IPS DF 6.9 (cell line): ENCODE data around the gene MYDGF.

ENCODE experiments used
- DNase-seq: peaks from one replicate; pipeline ENCODE4 v3.0.0-alpha.2; 2013; ENCODE audit warnings: low read depth, low spot score
- H3K27ac ChIP-seq: one replicate; pipeline ENCODE4 v1.5.1; 2013; ENCODE audit warnings: low read length, control low read depth
- H3K27me3 ChIP-seq: 2 replicates; pipeline ENCODE4 v1.6.1; 2013; ENCODE audit warnings: mild to moderate bottlenecking, low read length; ENCODE audit not compliant: control insufficient read depth, insufficient read depth
- H3K36me3 ChIP-seq: 2 replicates; pipeline ENCODE4 v1.6.1; 2013; ENCODE audit warnings: low read length; ENCODE audit not compliant: control insufficient read depth, insufficient read depth
- H3K4me1 ChIP-seq: 2 replicates; pipeline ENCODE4 v1.6.1; 2013; ENCODE audit warnings: low read length; ENCODE audit not compliant: control insufficient read depth, insufficient read depth
- H3K4me3 ChIP-seq: 2 replicates; pipeline ENCODE4 v1.5.1; 2013; ENCODE audit warnings: mild to moderate bottlenecking, low read length
- H3K9me3 ChIP-seq: 2 replicates; pipeline ENCODE4 v1.6.1; 2013; ENCODE audit warnings: low read length, inconsistent platforms; ENCODE audit not compliant: control insufficient read depth, insufficient read depth
- WGBS: extraction: QIAGEN DNeasy Blood & Tissue Kit; methylation state at CpG from one replicate; pipeline ENCODE4 v1.1.7; 2013; ENCODE audit warnings: mixed read lengths, missing lambda C conversion rate; ENCODE audit not compliant: insufficient read length, insufficient coverage; 5-methylcytosine and 5-hydroxymethylcytosine counted together

Gene MYDGF

GRCh38 chr19:4699826-4700692 is 29.9 kb upstream of the MYDGF start:
- Histone ChIP-seq H3K9me3 (no peaks in the 10 kb centered on the region), H3K27me3 (no peaks in the 10 kb centered on the region), H3K4me1 (no peaks in the 10 kb centered on the region), H3K27ac (no peak overlapping the region), H3K4me3 (no peak overlapping the region), H3K36me3 (peaks cover 38% of the 10 kb centered on the region)
- DNase-seq = no peak
- WGBS = no CpG with 5 or more reads among the region's 33 CpGs

DNA sequence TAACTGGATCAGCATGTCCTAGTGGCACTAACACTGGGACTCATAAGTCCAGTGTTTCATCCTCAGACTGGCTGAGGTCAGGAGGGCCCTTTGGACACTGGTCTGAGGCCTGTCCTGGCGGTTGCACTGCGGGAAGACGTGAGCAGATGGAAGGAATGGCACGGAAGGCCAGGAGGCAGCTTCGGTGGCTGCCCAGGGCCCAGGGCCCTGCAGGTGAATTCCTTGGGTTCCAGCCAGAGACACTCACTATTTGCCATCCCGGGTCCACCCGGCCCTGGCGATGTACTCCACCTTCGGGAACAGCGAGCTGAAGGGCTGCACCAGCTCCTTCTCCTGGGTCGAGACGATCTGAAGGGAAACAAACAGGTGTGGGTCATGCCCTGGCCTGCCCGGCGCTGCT is 27.2 kb upstream of the MYDGF start:
- Histone ChIP-seq H3K27ac (no peak overlapping the region), H3K9me3 (no peaks in the 10 kb centered on the region), H3K27me3 (no peaks in the 10 kb centered on the region), H3K36me3 (peaks cover 56% of the 10 kb centered on the region), H3K4me3 (no peak overlapping the region), H3K4me1 (no peaks in the 10 kb centered on the region)
- no peak for DNase-seq
- WGBS = no CpG with 5 or more reads among the region's 14 CpGs

DNA sequence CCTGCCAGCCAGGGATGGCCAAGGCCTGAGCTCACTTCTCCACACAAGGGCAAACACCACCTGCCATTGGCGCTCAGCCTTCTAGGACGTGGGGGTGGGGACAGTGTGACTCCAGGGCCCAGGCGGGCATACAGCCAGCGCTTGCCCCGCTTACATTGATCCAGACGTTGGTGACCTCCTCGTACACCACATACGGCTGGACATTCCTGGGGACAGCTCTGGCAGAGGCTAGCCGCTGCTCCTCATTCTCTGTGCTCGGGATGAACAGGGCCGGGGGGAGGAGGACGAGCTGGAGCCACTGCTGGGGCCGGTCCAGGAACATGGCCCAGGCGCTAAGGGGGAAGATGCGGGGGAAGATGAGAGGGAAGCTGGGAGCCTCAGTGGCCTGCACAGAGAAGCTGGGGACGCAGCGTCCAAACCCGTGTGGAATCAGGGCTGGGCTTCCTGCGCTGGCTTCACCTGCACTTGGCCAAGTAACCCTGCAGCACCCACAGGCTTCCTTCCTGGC is 25.1 kb upstream of the MYDGF start:
- H3K27ac ChIP-seq = no peak overlapping the region
- H3K4me3 ChIP-seq = no peak overlapping the region
- H3K36me3 ChIP-seq = peaks cover 48% of the 10 kb centered on the region
- H3K4me1 ChIP-seq = no peaks in the 10 kb centered on the region
- no peaks in the 10 kb centered on the region for H3K27me3 ChIP-seq
- no peaks in the 10 kb centered on the region for H3K9me3 ChIP-seq
- no CpG with 5 or more reads among the region's 19 CpGs for WGBS
- no peak for DNase-seq

- Histone ChIP-seq H3K4me1 (no peaks in the 10 kb centered on the region), H3K4me3 (no peak overlapping the region), H3K27me3 (no peaks in the 10 kb centered on the region), H3K36me3 (peaks cover 49% of the 10 kb centered on the region), H3K27ac (no peak overlapping the region), H3K9me3 (no peaks in the 10 kb centered on the region)
- WGBS = no CpG with 5 or more reads among the region's 22 CpGs
- no peak for DNase-seq
These were observed 24.3 kb upstream of the MYDGF start for GRCh38 chr19:4694211-4694987.

DNA sequence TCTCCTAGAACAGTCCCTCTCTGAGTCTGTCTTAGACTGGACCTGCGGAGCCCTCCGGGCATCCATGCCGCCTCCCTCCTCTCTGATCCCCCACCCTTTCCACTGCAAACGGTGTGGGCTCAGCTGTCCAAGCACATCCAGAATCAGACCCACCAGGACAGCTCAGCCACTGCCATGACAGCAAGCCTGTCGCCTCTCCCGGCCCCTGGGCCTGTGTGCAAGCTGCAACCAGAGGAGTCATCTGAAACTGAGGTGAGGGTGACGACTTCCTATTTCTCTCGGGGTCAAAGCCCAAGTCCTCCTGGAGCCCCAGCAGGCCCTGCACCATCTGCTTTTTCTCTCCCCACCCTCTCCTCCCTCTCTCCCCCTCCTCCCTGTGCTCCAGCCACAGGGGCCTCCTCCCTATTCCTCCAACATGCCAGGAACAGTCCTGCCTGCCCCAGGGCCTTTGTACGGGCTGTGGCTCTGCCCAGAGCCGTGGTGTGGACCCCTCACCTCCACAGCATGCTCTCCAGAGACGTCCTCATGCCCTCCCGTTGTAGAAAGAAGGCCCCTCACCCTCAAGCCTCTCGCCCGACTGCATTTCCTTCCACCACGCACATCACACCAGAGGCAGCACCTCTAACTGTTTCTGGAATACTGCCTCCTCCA is 23.5 kb upstream of the MYDGF start:
- Histone ChIP-seq H3K36me3 (peaks cover 56% of the 10 kb centered on the region), H3K4me1 (no peaks in the 10 kb centered on the region)

GRCh38 chr19:4693078-4693350 is 22.9 kb upstream of the MYDGF start:
- Histone ChIP-seq H3K4me1 (no peaks in the 10 kb centered on the region), H3K27ac (no peak overlapping the region), H3K27me3 (no peaks in the 10 kb centered on the region), H3K36me3 (peaks cover 61% of the 10 kb centered on the region), H3K9me3 (no peaks in the 10 kb centered on the region), H3K4me3 (no peak overlapping the region)
- no peak for DNase-seq
- no CpG with 5 or more reads among the region's 7 CpGs for WGBS

More for the DNA sequence above, 23.5 kb upstream of the MYDGF start:
- Histone ChIP-seq H3K27ac (no peak overlapping the region), H3K4me3 (no peak overlapping the region), H3K9me3 (no peaks in the 10 kb centered on the region), H3K27me3 (no peaks in the 10 kb centered on the region)
- no CpG with 5 or more reads among the region's 15 CpGs for WGBS
- no peak for DNase-seq

- no peaks in the 10 kb centered on the region for H3K27me3 ChIP-seq
- DNase-seq = no peak
- H3K36me3 ChIP-seq = peaks cover 61% of the 10 kb centered on the region
- H3K9me3 ChIP-seq = no peaks in the 10 kb centered on the region
- no peaks in the 10 kb centered on the region for H3K4me1 ChIP-seq
- H3K4me3 ChIP-seq = no peak overlapping the region
- H3K27ac ChIP-seq = no peak overlapping the region
- WGBS = no CpG with 5 or more reads among the region's 27 CpGs
These were observed 22.3 kb upstream of the MYDGF start for GRCh38 chr19:4692251-4693077.

- DNase-seq = no peak
- Histone ChIP-seq H3K4me1 (no peaks in the 10 kb centered on the region), H3K27ac (no peak overlapping the region), H3K36me3 (peaks cover 57% of the 10 kb centered on the region), H3K9me3 (no peaks in the 10 kb centered on the region), H3K27me3 (no peaks in the 10 kb centered on the region), H3K4me3 (no peak overlapping the region)
- WGBS = no CpG with 5 or more reads among the region's 9 CpGs
These were observed 21.2 kb upstream of the MYDGF start for GRCh38 chr19:4691373-4691772.

DNA sequence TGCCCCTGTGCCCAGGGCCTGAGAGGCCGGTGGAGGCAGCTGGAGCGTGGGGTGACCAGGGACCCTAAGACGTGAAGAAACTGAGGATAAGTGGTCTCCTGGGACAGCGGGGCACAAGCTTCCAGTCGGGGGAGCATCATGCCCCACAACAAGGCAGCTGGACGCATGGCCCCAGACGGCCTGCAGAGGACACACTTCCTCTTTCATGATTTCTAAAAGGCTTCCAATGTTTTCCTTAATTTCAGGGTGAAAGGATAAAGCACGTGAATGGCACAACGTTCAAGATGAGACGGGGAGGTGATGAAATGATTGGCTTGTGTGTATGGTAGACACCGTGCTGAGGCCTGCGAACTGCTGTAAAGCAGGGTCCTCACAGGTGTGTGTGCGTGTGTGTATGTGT is 20.2 kb upstream of the MYDGF start:
- no peaks in the 10 kb centered on the region for H3K27me3 ChIP-seq
- no peaks in the 10 kb centered on the region for H3K4me1 ChIP-seq
- no peaks in the 10 kb centered on the region for H3K9me3 ChIP-seq
- DNase-seq = no peak
- peaks cover 59% of the 10 kb centered on the region for H3K36me3 ChIP-seq
- H3K4me3 ChIP-seq = no peak overlapping the region
- no peak overlapping the region for H3K27ac ChIP-seq
- 100% methylated on average over 1 of the region's 13 CpGs for WGBS

DNA sequence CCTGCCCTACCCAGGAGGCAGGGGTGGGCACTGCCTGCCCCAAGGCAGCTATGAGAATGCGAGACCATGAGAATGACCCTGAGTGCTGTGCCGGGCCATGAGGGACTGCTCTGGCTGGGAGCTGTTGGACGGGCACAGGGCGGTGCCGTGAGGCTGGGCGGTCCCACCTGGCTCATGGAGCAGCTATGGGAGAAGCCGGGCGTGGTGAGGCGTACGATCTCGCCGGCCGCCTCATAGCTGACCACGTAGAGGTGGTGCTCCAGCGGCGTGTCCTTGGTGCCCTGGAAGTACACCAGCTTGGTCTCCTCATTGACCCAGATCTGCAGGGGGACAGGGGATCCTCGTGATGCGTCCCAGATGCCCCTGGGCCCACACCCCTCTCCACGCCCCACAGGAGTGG is 19.3 kb upstream of the MYDGF start:
- Histone ChIP-seq H3K9me3 (no peaks in the 10 kb centered on the region), H3K27ac (no peak overlapping the region), H3K27me3 (no peaks in the 10 kb centered on the region), H3K36me3 (peaks cover 60% of the 10 kb centered on the region), H3K4me3 (no peak overlapping the region), H3K4me1 (no peaks in the 10 kb centered on the region)
- no CpG with 5 or more reads among the region's 19 CpGs for WGBS
- no peak for DNase-seq
